A673 (cell line): Measurements from ENCODE around the gene SYCN.

ENCODE experiments used
- EZH2 ChIP-seq: fragments of 200-600 bp; sonication (generic); IDR thresholded peaks from 2 replicates; pipeline ENCODE4 v1.6.1; 2017; ENCODE audit warnings: borderline replicate concordance, low read depth, mild to moderate bottlenecking, mixed read lengths, antibody characterized with exemption, low read length; ENCODE audit not compliant: poor library complexity, severe bottlenecking
- TF ChIP-seq, protein P1 (sequence below): fragments of 300-800, 200-600 bp; sonication (generic); conservative IDR thresholded peaks from 2 replicates; pipeline ENCODE4 v1.5.1; 2017; ENCODE audit warnings: low read depth, mild to moderate bottlenecking, antibody characterized with exemption, low read length, moderate library complexity, mixed read lengths

DNA sequence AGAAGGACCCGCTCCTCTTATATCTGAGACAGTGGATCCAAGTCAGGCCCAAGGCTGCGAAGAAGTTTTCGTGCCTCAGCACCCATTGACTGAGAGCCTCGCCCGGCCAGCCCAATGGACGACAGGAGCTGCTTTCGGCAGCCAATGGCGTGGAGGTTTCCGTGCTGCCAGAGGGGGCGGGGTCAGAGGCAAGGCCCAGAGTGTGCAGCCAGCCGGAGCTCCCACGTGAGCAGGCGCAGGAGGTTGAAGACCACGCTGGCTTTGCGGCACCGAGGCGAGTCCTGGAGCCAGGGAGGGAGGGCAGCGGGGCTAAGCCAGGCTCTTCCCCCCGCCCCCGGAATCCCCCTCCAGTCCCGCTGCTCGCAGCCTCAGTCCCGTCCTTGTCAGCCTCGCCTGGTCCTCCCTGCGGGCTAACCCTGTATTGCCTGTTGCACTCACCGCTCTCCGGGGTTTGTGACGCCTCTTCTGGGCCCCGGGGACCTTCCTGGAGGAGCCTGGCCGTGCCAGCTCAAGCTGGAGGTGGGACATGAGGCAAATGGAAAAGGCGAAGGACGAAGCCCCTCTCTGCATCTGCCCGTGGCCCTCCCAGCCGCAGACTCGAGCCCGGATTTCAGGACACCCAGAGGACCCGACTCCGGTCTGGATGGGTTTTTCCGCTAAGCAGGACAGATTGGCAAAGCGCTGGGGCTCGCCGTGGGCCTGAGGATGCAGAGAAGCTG, 43.0 kb upstream of the SYCN start:
- TF ChIP-seq, protein P1, sequence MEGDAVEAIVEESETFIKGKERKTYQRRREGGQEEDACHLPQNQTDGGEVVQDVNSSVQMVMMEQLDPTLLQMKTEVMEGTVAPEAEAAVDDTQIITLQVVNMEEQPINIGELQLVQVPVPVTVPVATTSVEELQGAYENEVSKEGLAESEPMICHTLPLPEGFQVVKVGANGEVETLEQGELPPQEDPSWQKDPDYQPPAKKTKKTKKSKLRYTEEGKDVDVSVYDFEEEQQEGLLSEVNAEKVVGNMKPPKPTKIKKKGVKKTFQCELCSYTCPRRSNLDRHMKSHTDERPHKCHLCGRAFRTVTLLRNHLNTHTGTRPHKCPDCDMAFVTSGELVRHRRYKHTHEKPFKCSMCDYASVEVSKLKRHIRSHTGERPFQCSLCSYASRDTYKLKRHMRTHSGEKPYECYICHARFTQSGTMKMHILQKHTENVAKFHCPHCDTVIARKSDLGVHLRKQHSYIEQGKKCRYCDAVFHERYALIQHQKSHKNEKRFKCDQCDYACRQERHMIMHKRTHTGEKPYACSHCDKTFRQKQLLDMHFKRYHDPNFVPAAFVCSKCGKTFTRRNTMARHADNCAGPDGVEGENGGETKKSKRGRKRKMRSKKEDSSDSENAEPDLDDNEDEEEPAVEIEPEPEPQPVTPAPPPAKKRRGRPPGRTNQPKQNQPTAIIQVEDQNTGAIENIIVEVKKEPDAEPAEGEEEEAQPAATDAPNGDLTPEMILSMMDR, result no peak
- no peak for TF ChIP-seq EZH2
